Upper lobe of right lung (tissue), 1 donor: Measurements from ENCODE around the gene TAPBPL. TPM values are rescaled to one million over a fixed set of nuclear protein-coding genes. Genes with fewer than 3 reads are reported as not detected.
"Not testable (repeated sequence)": the region's sequence is repeated elsewhere in the genome, so short reads cannot be mapped to it uniquely, and the experiment has no call there.

Experiments used
- ATAC-seq: fragments of 200-7000 bp; cut with Tn5 transposase; one replicate; pipeline ENCODE4 v1.9.1; 2020; ENCODE audit warnings: mild to moderate bottlenecking, moderate library complexity
- DNase-seq: peaks from one replicate; pipeline ENCODE4 v3.0.0-alpha.2; 2020
- H3K27ac ChIP-seq: fragments of 200-600 bp; one replicate; pipeline ENCODE4 v1.8.0; 2022
- H3K27me3 ChIP-seq: fragments of 200-600 bp; one replicate; pipeline ENCODE4 v1.8.0; 2022; ENCODE audit warnings: mild to moderate bottlenecking
- H3K36me3 ChIP-seq: fragments of 200-600 bp; one replicate; pipeline ENCODE4 v1.8.0; 2022
- H3K4me1 ChIP-seq: fragments of 200-600 bp; one replicate; pipeline ENCODE4 v1.8.0; 2022
- H3K4me3 ChIP-seq: fragments of 200-600 bp; one replicate; pipeline ENCODE4 v1.8.0; 2022; ENCODE audit warnings: mild to moderate bottlenecking
- H3K9me3 ChIP-seq: fragments of 200-600 bp; one replicate; pipeline ENCODE4 v1.8.0; 2022
- intact Hi-C: fragments of 100-400 bp; cut with DNase I; formaldehyde crosslinking; loops from one replicate; pipeline ENCODE4 v1.11.0; 2022
- total RNA-seq: library from RNA; stranded (reverse); fragmentation: NEBNext Ultra II Directional; extraction: Animal tissue kit (Norgen Biotek cat#: 25700); gene quantifications from one replicate; pipeline ENCODE4 v1.2.1, GENCODE V29; 2021
- TF ChIP-seq, protein P1 (sequence below): fragments of 200-600 bp; IDR thresholded peaks from one replicate; pipeline ENCODE4 v1.8.0; 2022; ENCODE audit warnings: antibody characterized with exemption
- donor health status: DM: no; HTN: yes; CAD: no; lungs with severe emphysema.

TAPBPL gene
- total RNA-seq, 1 donor from 2014 or later, result 28.4 TPM

- Histone ChIP-seq H3K27ac (peak overlapping the region; percentile 60), H3K27me3 (no peaks in the 10 kb centered on the region), H3K9me3 (no peaks in the 10 kb centered on the region), H3K4me3 (no peak overlapping the region), H3K4me1 (peaks cover 34% of the 10 kb centered on the region), H3K36me3 (peaks cover 70% of the 10 kb centered on the region)
- DNase-seq, result peak; percentile 36
- TF ChIP-seq, protein P1, sequence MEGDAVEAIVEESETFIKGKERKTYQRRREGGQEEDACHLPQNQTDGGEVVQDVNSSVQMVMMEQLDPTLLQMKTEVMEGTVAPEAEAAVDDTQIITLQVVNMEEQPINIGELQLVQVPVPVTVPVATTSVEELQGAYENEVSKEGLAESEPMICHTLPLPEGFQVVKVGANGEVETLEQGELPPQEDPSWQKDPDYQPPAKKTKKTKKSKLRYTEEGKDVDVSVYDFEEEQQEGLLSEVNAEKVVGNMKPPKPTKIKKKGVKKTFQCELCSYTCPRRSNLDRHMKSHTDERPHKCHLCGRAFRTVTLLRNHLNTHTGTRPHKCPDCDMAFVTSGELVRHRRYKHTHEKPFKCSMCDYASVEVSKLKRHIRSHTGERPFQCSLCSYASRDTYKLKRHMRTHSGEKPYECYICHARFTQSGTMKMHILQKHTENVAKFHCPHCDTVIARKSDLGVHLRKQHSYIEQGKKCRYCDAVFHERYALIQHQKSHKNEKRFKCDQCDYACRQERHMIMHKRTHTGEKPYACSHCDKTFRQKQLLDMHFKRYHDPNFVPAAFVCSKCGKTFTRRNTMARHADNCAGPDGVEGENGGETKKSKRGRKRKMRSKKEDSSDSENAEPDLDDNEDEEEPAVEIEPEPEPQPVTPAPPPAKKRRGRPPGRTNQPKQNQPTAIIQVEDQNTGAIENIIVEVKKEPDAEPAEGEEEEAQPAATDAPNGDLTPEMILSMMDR, result no peak
- intact Hi-C loops, result loop anchor here (10.0 kb wide), 1 partner anchor 138 kb away; no protein-coding TSS in a partner anchor
- no peak for ATAC-seq
Measured at GRCh38 chr12:6463216-6463615, 11.4 kb downstream of the TAPBPL start.

DNA sequence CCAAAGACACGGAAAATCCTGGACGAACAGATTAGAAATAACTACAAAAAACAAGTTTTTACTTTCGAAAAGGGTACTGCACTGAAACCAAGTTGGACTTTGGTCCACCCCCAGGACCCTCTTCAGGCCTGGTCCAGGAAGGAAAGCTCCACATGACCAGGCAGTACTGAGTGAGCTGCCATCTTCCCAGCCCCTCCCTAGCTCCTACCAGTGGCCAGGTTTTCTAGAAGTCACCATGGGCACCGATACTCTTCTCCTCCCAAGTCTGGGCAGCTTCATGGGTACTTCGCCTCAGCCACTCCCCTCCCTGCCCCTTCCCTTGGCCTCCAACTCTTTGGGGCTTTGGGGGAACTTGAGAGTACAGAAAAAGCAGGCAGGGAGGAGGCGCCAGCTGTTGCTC is 12.0 kb downstream of the TAPBPL start:
- H3K4me1 ChIP-seq, result peaks cover 38% of the 10 kb centered on the region
- H3K4me3 ChIP-seq, result no peak overlapping the region
- H3K27me3 ChIP-seq, result no peaks in the 10 kb centered on the region
- no peaks in the 10 kb centered on the region for H3K9me3 ChIP-seq
- DNase-seq, result peak; percentile 26
- peak overlapping the region; percentile 60 for H3K27ac ChIP-seq
- intact Hi-C loops, result loop anchor here (10.0 kb wide), 1 partner anchor 139 kb away; no protein-coding TSS in a partner anchor
- no peak for ATAC-seq
- TF ChIP-seq, protein P1, result no peak
- H3K36me3 ChIP-seq, result peaks cover 63% of the 10 kb centered on the region

DNA sequence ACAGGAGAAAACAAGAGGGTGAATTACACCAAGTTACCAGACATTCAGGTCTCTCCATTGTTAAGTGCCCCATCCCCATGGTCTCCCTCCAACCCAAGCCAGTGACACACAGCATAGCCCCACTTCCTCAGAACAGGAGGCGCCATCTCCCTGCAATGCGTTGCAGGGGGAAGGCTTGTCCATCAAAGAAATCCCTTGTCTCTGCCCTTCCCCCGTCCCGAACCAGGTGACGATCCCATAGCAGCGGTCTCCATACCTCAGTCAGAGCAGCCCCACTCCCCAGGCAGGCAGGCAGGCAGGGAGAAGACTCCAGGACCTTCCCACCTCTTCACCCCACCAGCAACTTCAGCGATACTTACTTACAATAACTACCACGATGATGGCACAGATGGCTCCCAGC is 12.7 kb downstream of the TAPBPL start:
- ATAC-seq (no peak), DNase-seq (peak; percentile 31)
- TF ChIP-seq, protein P1, result no peak
- Histone ChIP-seq H3K9me3 (no peaks in the 10 kb centered on the region), H3K27ac (no peak overlapping the region), H3K27me3 (no peaks in the 10 kb centered on the region), H3K4me1 (peaks cover 44% of the 10 kb centered on the region), H3K36me3 (peaks cover 57% of the 10 kb centered on the region), H3K4me3 (no peak overlapping the region)
- intact Hi-C loops, result loop anchor here (10.0 kb wide), 1 partner anchor 140 kb away; no protein-coding TSS in a partner anchor

GRCh38 chr12:6465467-6466183 is 13.8 kb downstream of the TAPBPL start:
- H3K9me3 ChIP-seq, result no peaks in the 10 kb centered on the region
- H3K4me1 ChIP-seq, result peaks cover 41% of the 10 kb centered on the region
- H3K36me3 ChIP-seq, result peaks cover 46% of the 10 kb centered on the region
- DNase-seq, result no peak
- peak; percentile 67 for ATAC-seq
- H3K27me3 ChIP-seq, result no peaks in the 10 kb centered on the region
- TF ChIP-seq, protein P1, result peak; percentile 82
- no peak overlapping the region for H3K4me3 ChIP-seq
- intact Hi-C loops, result loop anchor here (10.0 kb wide), 1 partner anchor 141 kb away; no protein-coding TSS in a partner anchor
- H3K27ac ChIP-seq, result no peak overlapping the region

DNA sequence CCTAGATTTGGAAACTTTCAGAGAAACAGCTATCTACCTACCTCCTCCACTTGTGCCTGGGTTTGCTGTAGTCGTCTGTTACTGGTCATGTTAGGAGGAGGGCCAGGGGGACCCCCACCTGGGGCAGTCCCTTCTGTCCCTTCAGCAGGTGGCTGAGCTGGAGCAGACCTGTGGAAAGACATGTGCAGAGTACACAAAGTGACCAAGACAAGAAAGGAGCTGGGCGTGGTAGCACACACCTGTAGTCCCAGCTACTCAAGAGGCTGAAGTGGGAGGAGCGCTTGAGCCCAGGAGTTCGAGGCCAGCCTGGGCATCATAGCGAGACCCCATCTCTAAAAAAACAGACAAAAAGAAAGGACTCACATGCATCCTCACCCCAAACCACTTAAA is 14.3 kb downstream of the TAPBPL start:
- Histone ChIP-seq H3K27me3 (no peaks in the 10 kb centered on the region), H3K4me3 (no peak overlapping the region), H3K27ac (no peak overlapping the region), H3K4me1 (peaks cover 36% of the 10 kb centered on the region), H3K36me3 (peaks cover 40% of the 10 kb centered on the region), H3K9me3 (no peaks in the 10 kb centered on the region)
- TF ChIP-seq, protein P1, result no peak
- ATAC-seq, result no peak
- intact Hi-C loops, result loop anchor here (10.0 kb wide), 1 partner anchor 141 kb away; no protein-coding TSS in a partner anchor
- no peak for DNase-seq

- H3K27ac ChIP-seq, H3K9me3 ChIP-seq, H3K27me3 ChIP-seq, ATAC-seq, H3K4me3 ChIP-seq, DNase-seq: not testable (repeated sequence)
- Histone ChIP-seq H3K36me3 (peaks cover 35% of the 10 kb centered on the region), H3K4me1 (peaks cover 31% of the 10 kb centered on the region)
- intact Hi-C loops, result loop anchor here (10.0 kb wide), 1 partner anchor 142 kb away; no protein-coding TSS in a partner anchor
Measured at GRCh38 chr12:6466751-6467150, 14.9 kb downstream of the TAPBPL start.

- DNase-seq, H3K27me3 ChIP-seq, ATAC-seq, H3K4me3 ChIP-seq, H3K9me3 ChIP-seq, H3K27ac ChIP-seq: not testable (repeated sequence)
- Histone ChIP-seq H3K36me3 (peaks cover 25% of the 10 kb centered on the region), H3K4me1 (peaks cover 27% of the 10 kb centered on the region)
- intact Hi-C loops, result loop anchor here (10.0 kb wide), 1 partner anchor 143 kb away; no protein-coding TSS in a partner anchor
Measured at GRCh38 chr12:6467571-6468282, 15.9 kb downstream of the TAPBPL start.
